Stimulated activated effector memory CD8-positive, alpha-beta T cell treated with anti-CD3 and anti-CD28 coated beads, Interleukin-12 subunit alpha, Interleukin-12 subunit beta, amount 100 ng/mL, for 72 hours (primary cell): ENCODE measurements around the gene SLC10A6.

Experiments
- ATAC-seq: fragments of 150-1000 bp; cut with Tn5 transposase; 2 replicates; pipeline ENCODE4 v1.10.0; 2021
- DNase-seq, 2 donors: peaks; one replicate each; pipeline ENCODE4 v3.0.0; 2021 to 2022; ENCODE audit warnings: low spot score in 2 of 2
- H3K27ac Mint-ChIP-seq: one replicate; pipeline ENCODE4 v1.8.0; 2022; ENCODE audit warnings: mild to moderate bottlenecking, mixed read lengths
- H3K36me3 Mint-ChIP-seq: one replicate; pipeline ENCODE4 v1.8.0; 2022; ENCODE audit warnings: mild to moderate bottlenecking, mixed read lengths
- H3K4me1 Mint-ChIP-seq: one replicate; pipeline ENCODE4 v1.8.0; 2022; ENCODE audit warnings: mixed read lengths
- H3K4me3 Mint-ChIP-seq: one replicate; pipeline ENCODE4 v1.8.0; 2022; ENCODE audit warnings: mild to moderate bottlenecking, mixed read lengths
- H3K9me3 Mint-ChIP-seq: one replicate; pipeline ENCODE4 v1.8.0; 2022; ENCODE audit warnings: mixed read lengths

The SLC10A6 gene

GRCh38 chr4:86870442-86871069 is 21.4 kb upstream of the SLC10A6 start:
- Mint-ChIP-seq H3K4me1 (no peaks in the 10 kb centered on the region), H3K4me3 (no peak overlapping the region), H3K27ac (no peak overlapping the region), H3K9me3 (no peaks in the 10 kb centered on the region), H3K36me3 (no peaks in the 10 kb centered on the region)
- no peak for DNase-seq
- no peak for ATAC-seq

- H3K4me3 Mint-ChIP-seq, result no peak overlapping the region
- DNase-seq (no peak), ATAC-seq (no peak)
- H3K36me3 Mint-ChIP-seq, result no peaks in the 10 kb centered on the region
- H3K27ac Mint-ChIP-seq, result no peak overlapping the region
- H3K4me1 Mint-ChIP-seq, result no peaks in the 10 kb centered on the region
- no peaks in the 10 kb centered on the region for H3K9me3 Mint-ChIP-seq
Measured at GRCh38 chr4:86857341-86858052, 8.3 kb upstream of the SLC10A6 start.

- ATAC-seq (no peak), DNase-seq (no peak)
- H3K9me3 Mint-ChIP-seq, result no peaks in the 10 kb centered on the region
- H3K4me1 Mint-ChIP-seq, result no peaks in the 10 kb centered on the region
- no peaks in the 10 kb centered on the region for H3K36me3 Mint-ChIP-seq
- no peak overlapping the region for H3K4me3 Mint-ChIP-seq
- no peak overlapping the region for H3K27ac Mint-ChIP-seq
Measured at GRCh38 chr4:86856896-86857295, 7.7 kb upstream of the SLC10A6 start.

GRCh38 chr4:86855572-86855971 is 6.4 kb upstream of the SLC10A6 start:
- no peak for DNase-seq
- Mint-ChIP-seq H3K9me3 (no peaks in the 10 kb centered on the region), H3K27ac (no peak overlapping the region), H3K4me3 (no peak overlapping the region), H3K36me3 (no peaks in the 10 kb centered on the region), H3K4me1 (no peaks in the 10 kb centered on the region)
- ATAC-seq, result no peak

GRCh38 chr4:86853209-86853608 is 4.0 kb upstream of the SLC10A6 start:
- DNase-seq, result no peak
- no peak overlapping the region for H3K27ac Mint-ChIP-seq
- H3K4me3 Mint-ChIP-seq, result no peak overlapping the region
- no peak for ATAC-seq
- H3K4me1 Mint-ChIP-seq, result no peaks in the 10 kb centered on the region
- H3K36me3 Mint-ChIP-seq, result no peaks in the 10 kb centered on the region
- no peaks in the 10 kb centered on the region for H3K9me3 Mint-ChIP-seq

GRCh38 chr4:86848136-86848535 is 1.0 kb downstream of the SLC10A6 start:
- Mint-ChIP-seq H3K9me3 (no peaks in the 10 kb centered on the region), H3K36me3 (no peaks in the 10 kb centered on the region), H3K4me3 (no peak overlapping the region), H3K27ac (no peak overlapping the region), H3K4me1 (no peaks in the 10 kb centered on the region)
- no peak for DNase-seq
- ATAC-seq, result no peak

- Mint-ChIP-seq H3K9me3 (no peaks in the 10 kb centered on the region), H3K4me1 (no peaks in the 10 kb centered on the region), H3K27ac (no peak overlapping the region), H3K36me3 (no peaks in the 10 kb centered on the region), H3K4me3 (no peak overlapping the region)
- DNase-seq, result no peak
- no peak for ATAC-seq
Measured at GRCh38 chr4:86847571-86847970, 1.6 kb downstream of the SLC10A6 start.

GRCh38 chr4:86846921-86847320 is 2.3 kb downstream of the SLC10A6 start:
- H3K27ac Mint-ChIP-seq, result no peak overlapping the region
- H3K4me3 Mint-ChIP-seq, result no peak overlapping the region
- DNase-seq (no peak), ATAC-seq (no peak)
- H3K9me3 Mint-ChIP-seq, result no peaks in the 10 kb centered on the region
- no peaks in the 10 kb centered on the region for H3K4me1 Mint-ChIP-seq
- H3K36me3 Mint-ChIP-seq, result no peaks in the 10 kb centered on the region

- DNase-seq (no peak), ATAC-seq (no peak)
- Mint-ChIP-seq H3K4me3 (no peak overlapping the region), H3K9me3 (no peaks in the 10 kb centered on the region), H3K27ac (no peak overlapping the region), H3K36me3 (no peaks in the 10 kb centered on the region), H3K4me1 (no peaks in the 10 kb centered on the region)
Measured at GRCh38 chr4:86845593-86845992, 3.6 kb downstream of the SLC10A6 start.

GRCh38 chr4:86841309-86841708 is 7.9 kb downstream of the SLC10A6 start:
- H3K4me3 Mint-ChIP-seq, result no peak overlapping the region
- no peak for ATAC-seq
- H3K9me3 Mint-ChIP-seq, result no peaks in the 10 kb centered on the region
- no peak for DNase-seq
- H3K27ac Mint-ChIP-seq, result no peak overlapping the region
- no peaks in the 10 kb centered on the region for H3K36me3 Mint-ChIP-seq
- no peaks in the 10 kb centered on the region for H3K4me1 Mint-ChIP-seq

- Mint-ChIP-seq H3K4me3 (no peak overlapping the region), H3K4me1 (no peaks in the 10 kb centered on the region), H3K36me3 (no peaks in the 10 kb centered on the region), H3K9me3 (no peaks in the 10 kb centered on the region), H3K27ac (no peak overlapping the region)
- ATAC-seq, result no peak
- DNase-seq, result no peak
Measured at GRCh38 chr4:86840858-86841257, 8.3 kb downstream of the SLC10A6 start.

GRCh38 chr4:86837691-86838503 is 11.3 kb downstream of the SLC10A6 start:
- Mint-ChIP-seq H3K36me3 (no peaks in the 10 kb centered on the region), H3K4me3 (no peak overlapping the region), H3K9me3 (no peaks in the 10 kb centered on the region), H3K27ac (no peak overlapping the region), H3K4me1 (no peaks in the 10 kb centered on the region)
- no peak for DNase-seq
- no peak for ATAC-seq

- Mint-ChIP-seq H3K27ac (no peak overlapping the region), H3K4me3 (no peak overlapping the region)
- no peak for DNase-seq
Measured at GRCh38 chr4:86835677-86836076, 13.5 kb downstream of the SLC10A6 start.

GRCh38 chr4:86834901-86835300 is 14.3 kb downstream of the SLC10A6 start:
- H3K9me3 Mint-ChIP-seq, result no peaks in the 10 kb centered on the region
- DNase-seq (no peak), ATAC-seq (no peak)
- H3K4me3 Mint-ChIP-seq, result no peak overlapping the region
- no peak overlapping the region for H3K27ac Mint-ChIP-seq
- no peaks in the 10 kb centered on the region for H3K36me3 Mint-ChIP-seq
- no peaks in the 10 kb centered on the region for H3K4me1 Mint-ChIP-seq

More at GRCh38 chr4:86835677-86836076, 13.5 kb downstream of the SLC10A6 start:
- Mint-ChIP-seq H3K36me3 (no peaks in the 10 kb centered on the region), H3K4me1 (no peaks in the 10 kb centered on the region), H3K9me3 (no peaks in the 10 kb centered on the region)
- ATAC-seq, result no peak

- H3K36me3 Mint-ChIP-seq, result no peaks in the 10 kb centered on the region
- ATAC-seq (no peak), DNase-seq (no peak)
- no peaks in the 10 kb centered on the region for H3K9me3 Mint-ChIP-seq
- H3K4me1 Mint-ChIP-seq, result no peaks in the 10 kb centered on the region
- H3K27ac Mint-ChIP-seq, result no peak overlapping the region
- H3K4me3 Mint-ChIP-seq, result no peak overlapping the region
Measured at GRCh38 chr4:86833615-86834014, 15.6 kb downstream of the SLC10A6 start.
